ENCODE data around the gene ADIPOR1.
A peak's percentile ranks its signal among the peaks of the same experiment; 100 is the strongest.

DNA sequence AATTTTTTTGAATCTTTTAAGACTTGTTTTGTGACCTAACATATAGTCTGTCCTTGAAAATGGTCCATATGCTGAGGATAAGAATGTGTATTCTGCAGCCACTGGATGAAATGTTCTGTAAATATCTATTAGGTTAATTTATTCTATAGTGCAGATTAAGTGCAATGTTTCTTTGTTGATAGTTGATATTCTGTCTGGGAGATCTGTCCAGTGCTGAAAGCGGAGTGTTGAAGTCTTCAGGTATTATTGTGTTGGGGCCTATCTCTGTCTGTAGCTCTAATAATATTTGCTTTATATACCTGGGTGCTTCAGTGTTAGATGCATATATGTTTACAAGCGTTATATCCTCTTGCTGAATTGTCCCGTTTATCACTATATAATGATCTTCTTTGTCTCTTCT is 23.4 kb downstream of the ADIPOR1 start:
- TF ChIP-seq, protein P1, sequence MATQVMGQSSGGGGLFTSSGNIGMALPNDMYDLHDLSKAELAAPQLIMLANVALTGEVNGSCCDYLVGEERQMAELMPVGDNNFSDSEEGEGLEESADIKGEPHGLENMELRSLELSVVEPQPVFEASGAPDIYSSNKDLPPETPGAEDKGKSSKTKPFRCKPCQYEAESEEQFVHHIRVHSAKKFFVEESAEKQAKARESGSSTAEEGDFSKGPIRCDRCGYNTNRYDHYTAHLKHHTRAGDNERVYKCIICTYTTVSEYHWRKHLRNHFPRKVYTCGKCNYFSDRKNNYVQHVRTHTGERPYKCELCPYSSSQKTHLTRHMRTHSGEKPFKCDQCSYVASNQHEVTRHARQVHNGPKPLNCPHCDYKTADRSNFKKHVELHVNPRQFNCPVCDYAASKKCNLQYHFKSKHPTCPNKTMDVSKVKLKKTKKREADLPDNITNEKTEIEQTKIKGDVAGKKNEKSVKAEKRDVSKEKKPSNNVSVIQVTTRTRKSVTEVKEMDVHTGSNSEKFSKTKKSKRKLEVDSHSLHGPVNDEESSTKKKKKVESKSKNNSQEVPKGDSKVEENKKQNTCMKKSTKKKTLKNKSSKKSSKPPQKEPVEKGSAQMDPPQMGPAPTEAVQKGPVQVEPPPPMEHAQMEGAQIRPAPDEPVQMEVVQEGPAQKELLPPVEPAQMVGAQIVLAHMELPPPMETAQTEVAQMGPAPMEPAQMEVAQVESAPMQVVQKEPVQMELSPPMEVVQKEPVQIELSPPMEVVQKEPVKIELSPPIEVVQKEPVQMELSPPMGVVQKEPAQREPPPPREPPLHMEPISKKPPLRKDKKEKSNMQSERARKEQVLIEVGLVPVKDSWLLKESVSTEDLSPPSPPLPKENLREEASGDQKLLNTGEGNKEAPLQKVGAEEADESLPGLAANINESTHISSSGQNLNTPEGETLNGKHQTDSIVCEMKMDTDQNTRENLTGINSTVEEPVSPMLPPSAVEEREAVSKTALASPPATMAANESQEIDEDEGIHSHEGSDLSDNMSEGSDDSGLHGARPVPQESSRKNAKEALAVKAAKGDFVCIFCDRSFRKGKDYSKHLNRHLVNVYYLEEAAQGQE (IDR thresholded peaks at IDR 0.05; ENCODE audit: insufficient read depth in 1 of 2, low read depth in 2 of 2, low read length in 2 of 2) = peak; percentile 43 to 84; a peak in 3 of 4 replicates
- no peak for TF ChIP-seq POLR2AphosphoS5 (IDR thresholded peaks at IDR 0.05; ENCODE audit: low read depth, low read length)
- TF ChIP-seq TAF1 (IDR thresholded peaks at IDR 0.05; ENCODE audit: borderline replicate concordance, insufficient read depth, low read length) = no peak
- no peak for TF ChIP-seq SIN3A (IDR thresholded peaks at IDR 0.05; ENCODE audit: borderline replicate concordance, insufficient read depth, low read length)

Measured in PFSK-1 (cell line).